K562 (cell line): ENCODE measurements around the gene AMDHD1. TPM values are rescaled to one million over a fixed set of nuclear protein-coding genes. Genes with fewer than 3 reads are reported as not detected.

Experiments used
- ATAC-seq: fragments of 200-7000 bp; cut with Tn5 transposase; 3 replicates; pipeline ENCODE4 v1.9.1; 2020; ENCODE audit warnings: moderate library complexity
- Bru-seq: library from RNA; stranded (reverse); fragments of 400-500 nt; gene quantifications from one replicate; lab custom pipeline; 2021; lab: Mats Ljungman, UMichigan
- BruChase-seq, 2 experiments: library from RNA; stranded (reverse); fragments of 400-500 nt; gene quantifications; one replicate each; lab custom pipeline; 2021; lab: Mats Ljungman, UMichigan
- BruUV-seq: library from RNA; stranded (reverse); fragments of 400-500 nt; replicated peaks from 2 replicates; lab custom pipeline; 2021; lab: Mats Ljungman, UMichigan
- CTCF ChIA-PET: fragments of 300-600 bp; formaldehyde crosslinking; extraction: SDS; loops from one replicate; lab custom pipeline; 2021; ENCODE audit warnings: low intra/inter-chr PET ratio; lab: Yijun Ruan, JAX
- POLR2A ChIA-PET: fragments of 300-600, 350-650 bp; sonication (Branson Sonifier 250); formaldehyde crosslinking; extraction: SDS; loops from one replicate; lab custom pipeline; 2021; ENCODE audit warnings: antibody characterized with exemption, inconsistent platforms; lab: Yijun Ruan, JAX
- DNase-seq, 4 experiments: peaks; one replicate each; pipeline versions ENCODE4 v3.0.0 to v3.0.0-alpha.2; 2011 to 2018; ENCODE audit warnings: low spot score in 3 of 4, mixed read lengths in 3 of 4; ENCODE audit errors: extremely low read depth in 1 of 4
- FAIRE-seq: peaks from 2 replicates; lab custom pipeline; 2011; peaks lifted over from hg19 to GRCh38; lab: Jason Lieb, UNC
- H2AFZ ChIP-seq: 2 replicates; pipeline ENCODE4 v1.6.0; 2011; ENCODE audit warnings: low read depth, low read length, control low read depth, inconsistent platforms
- H3K27ac ChIP-seq: fragments of 200-600 bp; 3 replicates; pipeline ENCODE4 v1.8.0; 2011; ENCODE audit warnings: low read depth, mild to moderate bottlenecking, control low read depth, inconsistent platforms, low read length, moderate library complexity, mixed read lengths; ENCODE audit errors: extremely low read depth
- H3K27me3 ChIP-seq, 2 experiments: fragments of 300-600 bp in 1 of 2; 2 replicates in 1 of 2; 3 replicates in 1 of 2; pipeline versions ENCODE4 v1.6.0 to v1.8.0; 2011; ENCODE audit warnings: inconsistent platforms in 2 of 2, low read length in 2 of 2, mild to moderate bottlenecking in 1 of 2, mixed read lengths in 1 of 2, moderate library complexity in 1 of 2; ENCODE audit not compliant: control insufficient read depth in 2 of 2, insufficient read depth in 2 of 2
- H3K36me3 ChIP-seq: fragments of 300-600 bp; 3 replicates; pipeline ENCODE4 v1.8.0; 2011; ENCODE audit warnings: mild to moderate bottlenecking, low read length, inconsistent platforms; ENCODE audit not compliant: control insufficient read depth, insufficient read depth
- H3K4me1 ChIP-seq, 2 experiments: fragments of 200-600 bp in 1 of 2; replicated peaks in 1 of 2; 2 replicates in 1 of 2; 3 replicates in 1 of 2; pipeline versions ENCODE4 v1.5.1 to v1.8.0; 2011; ENCODE audit warnings: inconsistent platforms in 2 of 2, low read length in 2 of 2, mild to moderate bottlenecking in 1 of 2, mixed read lengths in 1 of 2, moderate library complexity in 1 of 2; ENCODE audit not compliant: control insufficient read depth in 2 of 2, insufficient read depth in 2 of 2
- H3K4me2 ChIP-seq: 2 replicates; pipeline ENCODE4 v1.6.1; 2011; ENCODE audit warnings: low read length, control low read depth, inconsistent platforms, mixed read lengths; ENCODE audit not compliant: insufficient read depth
- H3K4me3 ChIP-seq: fragments of 200-600 bp; sonication (generic), shearing (Covaris generic); 2 replicates; pipeline ENCODE4 v1.5.1; 2016; ENCODE audit warnings: control low read depth, inconsistent platforms
- H3K79me2 ChIP-seq: fragments of 200-600 bp; 3 replicates; pipeline ENCODE4 v1.8.0; 2011; ENCODE audit warnings: low read length, inconsistent platforms; ENCODE audit not compliant: control insufficient read depth, insufficient read depth
- H3K9ac ChIP-seq, 2 experiments: 2 replicates each; pipeline versions ENCODE4 v1.6.0 to v1.6.1; 2011; ENCODE audit warnings: low read depth in 2 of 2, low read length in 2 of 2, control low read depth in 1 of 2, inconsistent platforms in 1 of 2, mild to moderate bottlenecking in 1 of 2, mixed read lengths in 1 of 2; ENCODE audit not compliant: insufficient read depth in 1 of 2
- H3K9me1 ChIP-seq: one replicate; pipeline ENCODE4 v1.6.0; 2011; ENCODE audit warnings: inconsistent platforms, mild to moderate bottlenecking, low read length, moderate library complexity; ENCODE audit not compliant: control insufficient read depth, insufficient read depth
- H3K9me3 ChIP-seq: replicated peaks from 2 replicates; pipeline ENCODE4 v1.5.1; 2011; ENCODE audit warnings: low read depth, low read length, inconsistent platforms; ENCODE audit not compliant: control insufficient read depth, insufficient read depth
- H4K20me1 ChIP-seq: replicated peaks from 2 replicates; pipeline ENCODE4 v1.6.1; 2011; ENCODE audit warnings: low read length, inconsistent platforms, mixed read lengths; ENCODE audit not compliant: control insufficient read depth, insufficient read depth
- C11orf30 ChIP-seq: fragments of 450-650 bp; IDR thresholded peaks from 2 replicates; pipeline ENCODE4 v1.6.1; 2016; ENCODE audit warnings: low read depth, mild to moderate bottlenecking
- FOXK1 ChIP-seq: sonication (generic); formaldehyde crosslinking; IDR thresholded peaks from 2 replicates; pipeline ENCODE4 v1.8.0; 2022; ENCODE audit warnings: missing genetic modification reagents, mild to moderate bottlenecking, borderline replicate concordance
- NFATC3 ChIP-seq: fragments of 450-650 bp; IDR thresholded peaks from 2 replicates; pipeline ENCODE4 v1.6.1; 2017; ENCODE audit warnings: mild to moderate bottlenecking
- NFIC ChIP-seq: fragments of 450-650 bp; IDR thresholded peaks from 2 replicates; pipeline ENCODE4 v1.6.1; 2017; ENCODE audit warnings: mild to moderate bottlenecking, inconsistent platforms
- NONO ChIP-seq, 2 experiments: fragments of 200-400 bp in 1 of 2; fragments of 450-650 bp in 1 of 2; formaldehyde crosslinking in 1 of 2; IDR thresholded peaks; 2 replicates each; pipeline ENCODE4 v1.6.1; 2017; ENCODE audit warnings: low read depth in 2 of 2, mild to moderate bottlenecking in 2 of 2, moderate library complexity in 2 of 2, low read length in 1 of 2
- SMARCE1 ChIP-seq: fragments of 450-650 bp; IDR thresholded peaks from 2 replicates; pipeline ENCODE4 v1.7.1; 2016; ENCODE audit warnings: mild to moderate bottlenecking
- ZNF184 ChIP-seq: sonication (generic); formaldehyde crosslinking; IDR thresholded peaks from 2 replicates; pipeline ENCODE4 v1.5.0; 2020; ENCODE audit warnings: missing genetic modification reagents
- ZNF507 ChIP-seq: conservative IDR thresholded peaks from 2 replicates; pipeline ENCODE4 v1.6.1; 2017; ENCODE audit warnings: missing genetic modification characterization, missing compliant biosample characterization
- WGBS: fragments of 100-300 bp; shearing (Covaris generic); methylation state at CpG from one replicate; pipeline ENCODE4 v1.1.6; 2016; ENCODE audit warnings: low coverage, mixed read lengths; ENCODE audit not compliant: insufficient coverage; ENCODE audit errors: missing lambda C conversion rate; 5-methylcytosine and 5-hydroxymethylcytosine counted together
- in situ Hi-C: fragments of 300-500 bp; cut with MboI; formaldehyde crosslinking; loops from 4 replicates; pipeline ENCODE4 v1.15.0; 2018; ENCODE audit warnings: inconsistent platforms, mixed read lengths
- intact Hi-C: fragments of 100-400 bp; cut with micrococcal nuclease; formaldehyde crosslinking; loops from 2 replicates; pipeline ENCODE4 v1.14.2; 2022
- long read RNA-seq, 3 experiments: library from polyadenylated mRNA in 2 of 3; library from RNA in 1 of 3; unstranded in 2 of 3; stranded (forward) in 1 of 3; transcript quantifications; one replicate each; pipeline ENCODE4 v2.0.0, GENCODE V29; 2019 to 2022
- polyA minus RNA-seq, 3 experiments: library from RNA; depleted of rRNA, polyadenylated mRNA; stranded (reverse); fragments of >200 nt; gene quantifications; 2 replicates each; pipeline ENCODE4 v1.2.3, GENCODE V29; 2011
- polyA plus RNA-seq, 8 experiments: library from polyadenylated mRNA; depleted of rRNA in 4 of 8; stranded (reverse) in 5 of 8; unstranded in 3 of 8; fragments of >200 nt; fragmentation: Nextera tagmentation in 2 of 8; fragmentation: Illumina TruSeq in 1 of 8; extraction: Ambion mirVana in 2 of 8; extraction: Trizol in 1 of 8; gene quantifications; 2 replicates each; pipeline versions ENCODE4 v1.2.1 to v1.2.3, GENCODE V29; 2011 to 2014; ENCODE audit warnings: inconsistent platforms in 1 of 8, missing spikeins in 1 of 8
- total RNA-seq, 7 experiments: library from RNA; depleted of rRNA in 6 of 7; stranded (reverse); fragments of >200 nt in 6 of 7; fragmentation: Illumina TruSeq in 2 of 7; extraction: Trizol in 2 of 7; gene quantifications; 2 replicates each; pipeline versions ENCODE4 v1.2.1 to v1.2.3, GENCODE V29; 2011 to 2021; ENCODE audit warnings: low replicate concordance in 1 of 7
- TF ChIP-seq, protein P1 (sequence below): sonication (generic); formaldehyde crosslinking; IDR thresholded peaks from 2 replicates; pipeline ENCODE4 v1.8.1; 2022; ENCODE audit warnings: missing genetic modification reagents
- TF ChIP-seq, protein P2 (sequence below): fragments of 250-450 bp; sonication (Bioruptor Pico); IDR thresholded peaks from 2 replicates; pipeline ENCODE4 v1.5.0; 2020; ENCODE audit warnings: mild to moderate bottlenecking

Gene AMDHD1, protein sequence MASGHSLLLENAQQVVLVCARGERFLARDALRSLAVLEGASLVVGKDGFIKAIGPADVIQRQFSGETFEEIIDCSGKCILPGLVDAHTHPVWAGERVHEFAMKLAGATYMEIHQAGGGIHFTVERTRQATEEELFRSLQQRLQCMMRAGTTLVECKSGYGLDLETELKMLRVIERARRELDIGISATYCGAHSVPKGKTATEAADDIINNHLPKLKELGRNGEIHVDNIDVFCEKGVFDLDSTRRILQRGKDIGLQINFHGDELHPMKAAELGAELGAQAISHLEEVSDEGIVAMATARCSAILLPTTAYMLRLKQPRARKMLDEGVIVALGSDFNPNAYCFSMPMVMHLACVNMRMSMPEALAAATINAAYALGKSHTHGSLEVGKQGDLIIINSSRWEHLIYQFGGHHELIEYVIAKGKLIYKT
- total RNA-seq (2011; cell fraction: chromatin; rRNA removed; ENCODE audit: low replicate concordance): not detected in 2 replicates
- total RNA-seq (2011; cell fraction: nucleolus; rRNA removed): not detected in 2 replicates
- not detected in 2 replicates for total RNA-seq (2011; cell fraction: nucleoplasm; rRNA removed)
- total RNA-seq (2014; rRNA removed): not detected in 2 replicates
- total RNA-seq (2014; rRNA removed; fragmentation: Illumina TruSeq; extraction: Trizol): not detected in 2 replicates
- total RNA-seq (2015; rRNA removed; fragmentation: Illumina TruSeq; extraction: Trizol): not detected in 2 replicates
- total RNA-seq (2021): not detected in 2 replicates
- not detected in 2 replicates for polyA plus RNA-seq (2011; rRNA removed)
- polyA plus RNA-seq (2011; cell fraction: cytosol; rRNA removed): not detected in 2 replicates
- not detected in 2 replicates for polyA plus RNA-seq (2011; cell fraction: nucleus; rRNA removed)
- polyA plus RNA-seq (2012): not detected in 2 replicates
- polyA plus RNA-seq (2014; fragmentation: Illumina TruSeq; extraction: Trizol): not detected in 2 replicates
- polyA plus RNA-seq (2014; fragmentation: Nextera tagmentation; extraction: Ambion mirVana): not detected
- polyA plus RNA-seq (2014; rRNA removed): not detected in 2 replicates
- not detected in 2 replicates for polyA minus RNA-seq (2011; rRNA and poly(A)+ RNA removed)
- polyA minus RNA-seq (2011; cell fraction: cytosol; rRNA and poly(A)+ RNA removed): not detected in 2 replicates
- not detected in 2 replicates for polyA minus RNA-seq (2011; cell fraction: nucleus; rRNA and poly(A)+ RNA removed)
- percentile 7 among the genes with signal in this experiment for Bru-seq, nascent RNA
- percentile 28 among the genes with signal in this experiment for BruChase-seq, experiment 1, labeled RNA remaining after a 2-hour chase
- BruChase-seq, experiment 2, labeled RNA remaining after a 6-hour chase: percentile 28 among the genes with signal in this experiment
- long read RNA-seq, experiment 1: 0 reads
- long read RNA-seq, experiment 2: 0 reads
- long read RNA-seq, experiment 3: 0 reads

GRCh38 chr12:95943330-95943842 lies at the start of gene AMDHD1:
Gene AMDHD1, plus strand, starts transcription at chr12:95943331. Its CDS starts 68 bp downstream, at chr12:95943399.
- H3K9me1 ChIP-seq: no peaks in the 10 kb centered on the region
- H4K20me1 ChIP-seq: no peaks in the 10 kb centered on the region
- POLR2A ChIA-PET: interaction anchor here (0.9 kb wide), 1 partner anchor 11 kb away, joined by 3 read pairs; no protein-coding TSS in a partner anchor
- WGBS: 24% methylated on average over 28 of the region's 38 CpGs
- FAIRE-seq (no peak), ATAC-seq (no peak), DNase-seq (no peak)
- no peaks in the 10 kb centered on the region for H3K9me3 ChIP-seq
- no peaks in the 10 kb centered on the region for H3K79me2 ChIP-seq
- no peak within 1 kb of the TSS for H3K4me3 ChIP-seq
- H3K36me3 ChIP-seq: no peaks in the 10 kb centered on the region
- H3K4me1 ChIP-seq: peaks cover 0 to 10% of the 10 kb centered on the region in 2 experiments; a peak in 2 of 5 replicates
- H3K4me2 ChIP-seq: no peak within 1 kb of the TSS
- no TSS peak for BruUV-seq
- no peak within 1 kb of the TSS for H3K27ac ChIP-seq
- CTCF ChIA-PET: no interaction called here
- intact Hi-C loops: no loop called here
- no peak within 1 kb of the TSS for H2AFZ ChIP-seq
- H3K27me3 ChIP-seq: peaks cover 3 to 14% of the 10 kb centered on the region in 2 experiments; a peak in 3 of 5 replicates
- TF ChIP-seq NFATC3: no peak
- no peak for TF ChIP-seq C11orf30
- TF ChIP-seq ZNF184 (CRISPR knock-in tag): no peak
- no peak for TF ChIP-seq FOXK1 (CRISPR knock-in tag)
- TF ChIP-seq, protein P1, sequence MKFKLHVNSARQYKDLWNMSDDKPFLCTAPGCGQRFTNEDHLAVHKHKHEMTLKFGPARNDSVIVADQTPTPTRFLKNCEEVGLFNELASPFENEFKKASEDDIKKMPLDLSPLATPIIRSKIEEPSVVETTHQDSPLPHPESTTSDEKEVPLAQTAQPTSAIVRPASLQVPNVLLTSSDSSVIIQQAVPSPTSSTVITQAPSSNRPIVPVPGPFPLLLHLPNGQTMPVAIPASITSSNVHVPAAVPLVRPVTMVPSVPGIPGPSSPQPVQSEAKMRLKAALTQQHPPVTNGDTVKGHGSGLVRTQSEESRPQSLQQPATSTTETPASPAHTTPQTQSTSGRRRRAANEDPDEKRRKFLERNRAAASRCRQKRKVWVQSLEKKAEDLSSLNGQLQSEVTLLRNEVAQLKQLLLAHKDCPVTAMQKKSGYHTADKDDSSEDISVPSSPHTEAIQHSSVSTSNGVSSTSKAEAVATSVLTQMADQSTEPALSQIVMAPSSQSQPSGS (CRISPR knock-in tag): no peak
- no peak for TF ChIP-seq ZNF507 (tag)
- TF ChIP-seq, protein P2, sequence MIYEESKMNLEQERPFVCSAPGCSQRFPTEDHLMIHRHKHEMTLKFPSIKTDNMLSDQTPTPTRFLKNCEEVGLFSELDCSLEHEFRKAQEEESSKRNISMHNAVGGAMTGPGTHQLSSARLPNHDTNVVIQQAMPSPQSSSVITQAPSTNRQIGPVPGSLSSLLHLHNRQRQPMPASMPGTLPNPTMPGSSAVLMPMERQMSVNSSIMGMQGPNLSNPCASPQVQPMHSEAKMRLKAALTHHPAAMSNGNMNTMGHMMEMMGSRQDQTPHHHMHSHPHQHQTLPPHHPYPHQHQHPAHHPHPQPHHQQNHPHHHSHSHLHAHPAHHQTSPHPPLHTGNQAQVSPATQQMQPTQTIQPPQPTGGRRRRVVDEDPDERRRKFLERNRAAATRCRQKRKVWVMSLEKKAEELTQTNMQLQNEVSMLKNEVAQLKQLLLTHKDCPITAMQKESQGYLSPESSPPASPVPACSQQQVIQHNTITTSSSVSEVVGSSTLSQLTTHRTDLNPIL (CRISPR knock-in tag): no peak
- TF ChIP-seq SMARCE1: no peak
- no peak for TF ChIP-seq NFIC
- no peak for TF ChIP-seq NONO (IDR thresholded peaks at IDR 0.05; ENCODE audit: low read depth in 2 of 2, low read length in 1 of 2)
- TF ChIP-seq, all 486 proteins: peak for 0
- H3K9ac ChIP-seq: no peak within 1 kb of the TSS
- in situ Hi-C loops: no loop called here
